MM.1S (cell line): ENCODE measurements around the gene OR8B8.

Experiments used
- CTCF ChIP-seq: fragments of 300-600 bp; sonication (generic); IDR thresholded peaks from 2 replicates; pipeline ENCODE4 v1.5.1; 2016; ENCODE audit warnings: antibody characterized with exemption, low read length, mixed read lengths
- EZH2 ChIP-seq: fragments of 300-600 bp; sonication (generic); optimal IDR thresholded peaks from 2 replicates; pipeline ENCODE3; 2017; ENCODE audit warnings: low read depth, mild to moderate bottlenecking, antibody characterized with exemption, low read length, mixed read lengths

- TF ChIP-seq CTCF (no peak), EZH2 (no peak)
These were observed 4.4 kb downstream of the OR8B8 start for GRCh38 chr11:124441081-124441480.
